Sciatic nerve (tissue), 2 donors: ENCODE results near the gene UBE2L5. TPM values are rescaled to one million over a fixed set of nuclear protein-coding genes. Genes with fewer than 3 reads are reported as not detected.
"Not testable (repeated sequence)": the region's sequence is repeated elsewhere in the genome, so short reads cannot be mapped to it uniquely, and the experiment has no call there.

Source experiments
- ATAC-seq: fragments of 200-7000 bp; cut with Tn5 transposase; one replicate; pipeline ENCODE4 v1.9.1; 2020; ENCODE audit warnings: mild to moderate bottlenecking, moderate library complexity
- DNase-seq: peaks from one replicate; pipeline ENCODE4 v3.0.0-alpha.2; 2020; ENCODE audit warnings: low spot score
- intact Hi-C: fragments of 100-400 bp; cut with DNase I; formaldehyde crosslinking; loops from one replicate; pipeline ENCODE4 v1.14.2; 2022
- total RNA-seq: library from RNA; stranded (reverse); fragmentation: NEBNext Ultra II Directional; extraction: Animal tissue kit (Norgen Biotek cat#: 25700); gene quantifications from one replicate; pipeline ENCODE4 v1.2.1, GENCODE V29; 2021
- donor health status: DM: no; HTN: no; CAD: no.
- donor health status: DM: no; HTN: no; CAD: no.

The UBE2L5 gene
- total RNA-seq, 1 donor from 2014 or later: 0.22 TPM

DNA sequence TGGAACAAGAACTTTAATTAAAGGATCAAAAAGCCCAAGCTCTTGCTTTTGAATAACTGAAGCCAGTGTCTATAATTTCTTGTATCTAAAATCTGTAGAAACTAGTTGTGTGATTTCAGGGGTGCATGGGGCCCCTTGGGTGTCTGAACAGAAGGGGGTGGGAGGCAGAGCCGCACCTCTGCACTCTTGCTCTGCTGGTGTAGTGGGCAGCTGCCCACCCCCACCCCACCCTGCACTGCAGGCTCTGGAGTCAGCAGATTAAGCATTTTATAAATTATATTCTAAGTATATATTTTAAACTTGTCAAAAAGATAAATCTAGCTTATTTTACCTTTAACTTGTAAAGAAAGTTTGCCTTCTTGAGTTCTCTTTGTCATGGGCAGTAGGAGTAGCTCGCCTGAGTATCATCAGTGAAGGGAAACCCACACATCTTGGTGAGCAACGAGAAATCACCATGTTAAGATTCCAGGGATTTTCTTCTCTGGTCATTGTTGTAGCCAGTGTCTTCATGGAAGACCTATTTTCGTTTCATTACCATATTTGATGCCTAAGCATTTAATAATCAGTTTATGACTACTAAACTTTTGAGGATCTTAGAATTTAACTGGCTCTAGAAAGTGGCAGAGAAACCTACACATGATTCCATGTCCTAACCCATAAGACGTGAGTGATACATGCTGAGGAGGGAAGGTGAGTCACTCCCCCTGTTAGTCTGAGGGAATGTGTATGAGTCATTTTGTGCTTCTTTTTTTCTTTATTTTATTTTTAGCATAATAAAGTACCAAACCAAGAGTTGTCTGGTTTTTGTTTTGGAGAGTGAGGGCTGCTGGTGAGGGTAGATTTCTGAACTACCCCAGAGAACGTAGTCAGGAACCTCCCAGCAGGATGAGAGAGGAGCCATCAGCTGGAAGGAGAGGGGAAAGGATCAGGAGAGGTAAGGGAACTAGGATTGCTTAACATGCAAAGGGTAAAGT, 7.7 kb downstream of the UBE2L5 start:
- ATAC-seq: peak; percentile 57
- intact Hi-C loops: loop anchor here (2.0 kb wide), 1 partner anchor 43 kb away; no protein-coding TSS in a partner anchor
- no peak for DNase-seq

DNA sequence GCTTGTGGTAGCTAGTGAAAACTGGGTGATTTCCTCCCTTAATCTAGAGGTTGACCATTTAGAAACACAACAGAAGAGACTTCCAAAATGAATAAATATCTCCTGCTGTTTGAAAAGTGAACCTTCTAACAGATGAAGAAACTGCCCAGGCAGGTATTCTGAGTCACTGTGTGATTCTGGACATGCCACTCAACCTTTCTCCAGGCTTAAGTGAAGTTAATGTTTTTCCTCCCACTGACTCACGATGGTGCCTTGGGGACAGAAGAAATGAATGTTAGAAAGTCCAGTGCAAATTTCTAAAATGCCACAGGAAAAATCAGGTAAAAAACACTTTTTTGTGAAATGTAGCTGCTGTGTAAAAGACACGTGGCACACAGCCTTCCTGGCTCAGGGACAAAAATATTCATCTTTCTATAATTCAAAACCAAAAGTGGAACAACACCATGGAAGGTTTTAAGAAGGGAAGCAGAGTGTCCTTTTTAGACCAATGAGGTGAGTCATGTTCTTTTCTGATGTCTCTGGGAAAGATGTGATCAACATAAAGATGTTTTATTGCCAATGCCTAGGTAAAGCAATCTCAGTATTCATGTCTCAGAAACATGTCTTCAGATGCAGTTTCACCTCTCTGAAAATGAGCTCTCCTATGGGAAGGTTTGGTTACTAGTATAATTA, 9.1 kb downstream of the UBE2L5 start:
- ATAC-seq (no peak), DNase-seq (no peak)
- intact Hi-C loops: no loop called here

GRCh38 chr13:30435911-30436451, 13.7 kb downstream of the UBE2L5 start:
- intact Hi-C loops: no loop called here
- DNase-seq (no peak), ATAC-seq (no peak)

DNA sequence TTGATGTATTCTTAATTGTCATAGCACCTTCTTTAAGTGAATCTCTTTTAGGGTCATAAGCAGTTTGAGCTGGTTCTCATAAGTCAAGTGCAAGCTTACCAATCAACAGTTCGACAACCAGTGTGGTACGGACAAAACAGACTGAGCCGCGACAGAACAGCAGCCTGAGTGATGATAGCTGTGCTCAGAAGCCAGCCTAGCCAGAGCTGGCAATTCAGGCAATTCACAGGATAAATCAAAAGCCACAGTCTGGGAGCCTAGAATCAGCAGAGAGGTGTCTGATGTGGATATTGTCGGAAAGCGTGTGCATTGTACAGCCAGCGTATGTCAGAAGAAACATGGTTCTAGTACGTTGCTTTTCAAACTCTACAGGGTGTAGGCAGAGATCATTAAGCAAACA, 14.9 kb downstream of the UBE2L5 start:
- ATAC-seq (no peak), DNase-seq (no peak)
- intact Hi-C loops: no loop called here

GRCh38 chr13:30438286-30438685, 16.0 kb downstream of the UBE2L5 start:
- intact Hi-C loops: no loop called here

GRCh38 chr13:30440910-30441703, 18.8 kb downstream of the UBE2L5 start:
- DNase-seq (no peak), ATAC-seq (no peak)
- intact Hi-C loops: no loop called here

More at GRCh38 chr13:30438286-30438685, 16.0 kb downstream of the UBE2L5 start:
- DNase-seq (no peak), ATAC-seq (no peak)

GRCh38 chr13:30442926-30443325, 20.6 kb downstream of the UBE2L5 start:
- ATAC-seq (no peak), DNase-seq (no peak)
- intact Hi-C loops: no loop called here

DNA sequence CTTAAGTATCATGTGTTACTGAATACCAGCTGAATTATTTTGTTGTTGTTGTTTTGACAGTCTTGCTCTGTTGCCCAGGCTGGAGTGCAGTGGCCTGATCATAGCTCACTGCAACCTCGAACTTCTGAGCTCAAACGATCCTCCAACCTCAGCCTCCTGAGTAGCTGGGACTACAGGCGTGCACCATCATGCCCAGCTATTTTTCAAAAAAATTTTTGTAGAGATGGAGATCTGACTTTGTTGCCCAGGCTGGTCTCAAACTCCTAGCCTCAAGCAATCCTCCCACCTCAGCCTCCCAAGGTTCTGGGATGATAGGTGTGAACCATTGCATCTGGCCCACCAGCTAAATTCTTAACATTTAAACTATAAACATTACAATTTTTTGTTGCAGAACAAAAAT, 21.2 kb downstream of the UBE2L5 start:
- intact Hi-C loops, ATAC-seq, DNase-seq: not testable (repeated sequence)

DNA sequence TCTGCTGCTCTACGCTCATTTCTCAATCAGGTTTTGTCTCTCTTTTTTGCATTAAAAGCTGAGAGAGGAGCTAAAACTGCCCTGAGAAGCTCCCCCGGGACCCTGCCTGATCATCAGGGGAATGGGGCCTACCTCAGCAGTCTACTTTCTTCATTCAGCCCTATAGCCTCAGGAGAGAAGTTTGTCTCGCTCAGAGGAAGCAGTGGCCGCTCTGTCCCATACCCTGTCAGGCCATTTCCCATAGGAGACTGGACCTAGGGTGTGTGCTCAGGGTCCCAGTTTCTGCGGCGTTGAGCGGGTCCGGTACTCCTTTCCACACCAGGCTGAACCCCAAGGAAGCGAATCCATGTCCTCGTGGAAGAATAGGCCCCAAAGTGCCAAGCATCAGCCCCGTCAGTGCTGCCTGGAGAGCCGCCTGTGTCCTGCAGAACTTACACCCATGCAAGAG, 21.7 kb downstream of the UBE2L5 start:
- intact Hi-C loops: no loop called here
- ATAC-seq (no peak), DNase-seq (no peak)

- no peak for DNase-seq
- ATAC-seq: no peak
- intact Hi-C loops: no loop called here
These were observed 23.8 kb downstream of the UBE2L5 start for GRCh38 chr13:30446126-30446500.

DNA sequence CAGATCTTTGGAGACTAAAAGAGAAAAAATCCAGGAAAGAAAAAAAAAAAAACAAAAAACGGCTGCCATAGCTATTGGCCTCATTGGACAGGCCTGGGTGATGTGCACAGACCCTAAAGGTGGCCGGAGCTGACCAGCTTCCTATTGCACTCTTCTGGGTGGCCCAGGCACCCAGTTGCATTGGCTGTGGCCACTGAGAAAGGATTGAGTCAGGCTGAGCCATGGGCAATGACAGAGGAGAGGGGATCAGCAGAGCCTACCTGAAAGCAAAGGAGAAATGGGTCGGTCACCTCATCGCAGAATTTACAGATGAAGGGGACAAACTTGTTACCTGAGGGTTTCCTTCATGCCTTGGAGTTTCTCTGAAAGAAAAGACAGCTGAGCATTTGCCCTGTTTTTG, 26.1 kb downstream of the UBE2L5 start:
- ATAC-seq (no peak), DNase-seq (no peak)
- intact Hi-C loops: no loop called here

GRCh38 chr13:30450066-30450465, 27.8 kb downstream of the UBE2L5 start:
- no peak for DNase-seq

DNA sequence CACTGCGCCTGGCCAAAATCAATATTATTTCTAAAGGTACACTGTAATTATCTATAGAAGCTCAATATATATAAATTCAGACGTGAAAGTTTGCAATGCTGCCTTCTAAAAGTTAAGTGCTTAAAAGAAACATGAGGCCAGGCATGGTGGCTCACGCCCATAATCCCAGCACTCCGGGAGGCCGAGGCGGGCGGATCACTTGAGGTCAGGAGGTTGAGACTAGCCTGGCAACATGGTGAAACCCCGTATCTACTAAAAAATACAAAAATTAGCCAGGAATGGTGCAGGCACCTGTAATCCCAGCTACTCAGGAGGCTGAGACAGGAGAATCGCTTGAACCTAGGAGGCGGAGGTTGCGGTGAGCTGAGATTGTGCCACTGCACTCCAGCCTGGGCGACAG, 29.2 kb downstream of the UBE2L5 start:
- ATAC-seq, intact Hi-C loops, DNase-seq: not testable (repeated sequence)

More at GRCh38 chr13:30450066-30450465, 27.8 kb downstream of the UBE2L5 start:
- intact Hi-C loops: no loop called here
- ATAC-seq: no peak

- DNase-seq: no peak
- ATAC-seq: no peak
- intact Hi-C loops: no loop called here
These were observed 31.4 kb downstream of the UBE2L5 start for GRCh38 chr13:30453727-30454126.

- ATAC-seq: no peak
- intact Hi-C loops: no loop called here
- no peak for DNase-seq
These were observed 32.7 kb downstream of the UBE2L5 start for GRCh38 chr13:30454991-30455390.

DNA sequence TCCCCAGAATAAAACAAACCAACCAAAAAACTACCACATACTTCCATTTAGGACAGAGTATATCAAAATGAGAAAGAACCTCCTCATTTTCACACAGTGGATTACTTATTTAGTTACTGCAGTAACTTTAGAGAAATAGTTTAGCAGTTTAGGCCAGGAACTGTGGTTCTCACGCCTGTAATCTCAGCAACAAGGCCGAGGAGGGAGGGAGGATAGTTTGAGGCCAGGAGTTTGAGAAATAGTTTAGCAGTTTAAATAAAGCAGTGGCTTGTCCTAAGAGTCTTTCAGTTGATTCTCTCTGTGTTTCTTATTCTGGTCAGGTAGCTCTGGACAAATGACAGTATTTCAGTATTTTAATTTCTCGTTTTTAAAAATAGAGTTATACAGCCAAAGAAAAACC, 34.0 kb downstream of the UBE2L5 start:
- peak; percentile 34 for ATAC-seq
- intact Hi-C loops: no loop called here
- no peak for DNase-seq

DNA sequence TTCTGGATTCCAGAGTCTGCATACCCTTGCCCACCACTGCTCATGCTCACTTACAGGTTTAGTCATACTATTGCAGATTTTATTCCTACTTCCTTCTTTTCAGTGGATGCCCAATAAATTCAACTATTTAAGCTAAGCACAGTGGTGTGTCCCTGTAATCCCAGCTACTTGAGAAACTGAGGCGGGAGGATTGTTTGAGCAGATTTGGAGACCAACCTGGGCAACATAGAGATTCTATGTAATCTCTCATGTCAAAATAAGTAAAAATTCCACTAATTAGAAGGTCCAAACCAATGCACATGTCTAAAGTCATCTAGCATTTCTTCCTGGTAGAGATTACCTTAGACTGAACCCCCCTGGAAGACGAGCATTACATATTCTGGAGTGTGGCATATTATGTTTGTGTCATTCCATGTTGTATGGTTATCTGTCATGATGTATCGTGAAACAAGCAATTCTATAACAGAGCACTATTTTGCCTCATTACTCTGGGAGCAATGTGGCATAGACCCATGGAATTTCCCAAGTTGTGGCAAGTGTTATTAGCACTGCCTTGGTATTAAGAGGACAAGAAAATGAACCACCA, 35.1 kb downstream of the UBE2L5 start:
- intact Hi-C loops: no loop called here
- ATAC-seq: no peak
- DNase-seq: no peak

DNA sequence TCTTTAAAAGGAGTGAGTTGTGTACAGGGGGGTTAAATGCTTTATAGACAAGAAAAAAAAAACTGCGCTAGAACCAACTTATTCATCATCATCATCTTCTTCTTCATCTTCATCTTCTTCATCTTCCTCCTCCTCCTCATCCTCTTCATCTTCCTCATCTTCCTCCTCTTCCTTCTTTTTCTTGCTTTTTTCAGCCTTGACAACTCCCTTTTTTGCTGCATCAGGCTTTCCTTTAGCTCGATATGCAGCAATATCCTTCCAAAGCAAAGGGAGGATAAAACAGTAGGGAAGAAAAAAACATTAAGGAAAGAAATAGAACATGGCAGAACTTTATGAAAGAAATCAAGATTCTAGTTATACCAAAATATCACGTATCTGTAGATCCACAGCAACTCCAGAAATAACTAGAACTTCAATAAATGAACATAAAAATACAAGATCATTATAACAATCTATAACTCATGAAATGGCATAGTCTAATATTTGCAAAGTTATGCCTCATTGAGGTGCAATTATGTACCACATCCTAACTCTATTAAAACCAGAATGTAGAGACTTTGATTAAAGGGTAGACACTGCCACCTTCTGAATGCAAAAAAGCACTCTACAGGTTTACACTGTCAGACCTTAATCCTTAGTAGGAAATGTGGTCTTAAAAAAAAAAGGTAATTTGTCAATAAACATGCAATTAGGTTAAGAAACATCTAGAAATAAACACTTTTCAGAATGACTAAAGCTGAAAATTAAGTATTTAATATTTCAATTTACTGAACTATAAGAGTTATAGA, 39.2 kb downstream of the UBE2L5 start:
- intact Hi-C loops: loop anchor here (10.0 kb wide), 1 partner anchor 153 kb away; the partner anchor contains the start of gene USPL1
- not testable (repeated sequence) for DNase-seq
- peak; percentile 40 for ATAC-seq
